GM19467 (cell line): ENCODE data around the gene MZT2A.
"Not testable (repeated sequence)": the region's sequence is repeated elsewhere in the genome, so short reads cannot be mapped to it uniquely, and the experiment has no call there.

ENCODE experiments used
- ATAC-seq: cut with Tn5 transposase; IDR thresholded peaks from one replicate; pipeline ENCODE4 v1.9.1; 2021; ENCODE audit warnings: mild to moderate bottlenecking, moderate library complexity; ENCODE audit not compliant: unreplicated experiment

Gene MZT2A

DNA sequence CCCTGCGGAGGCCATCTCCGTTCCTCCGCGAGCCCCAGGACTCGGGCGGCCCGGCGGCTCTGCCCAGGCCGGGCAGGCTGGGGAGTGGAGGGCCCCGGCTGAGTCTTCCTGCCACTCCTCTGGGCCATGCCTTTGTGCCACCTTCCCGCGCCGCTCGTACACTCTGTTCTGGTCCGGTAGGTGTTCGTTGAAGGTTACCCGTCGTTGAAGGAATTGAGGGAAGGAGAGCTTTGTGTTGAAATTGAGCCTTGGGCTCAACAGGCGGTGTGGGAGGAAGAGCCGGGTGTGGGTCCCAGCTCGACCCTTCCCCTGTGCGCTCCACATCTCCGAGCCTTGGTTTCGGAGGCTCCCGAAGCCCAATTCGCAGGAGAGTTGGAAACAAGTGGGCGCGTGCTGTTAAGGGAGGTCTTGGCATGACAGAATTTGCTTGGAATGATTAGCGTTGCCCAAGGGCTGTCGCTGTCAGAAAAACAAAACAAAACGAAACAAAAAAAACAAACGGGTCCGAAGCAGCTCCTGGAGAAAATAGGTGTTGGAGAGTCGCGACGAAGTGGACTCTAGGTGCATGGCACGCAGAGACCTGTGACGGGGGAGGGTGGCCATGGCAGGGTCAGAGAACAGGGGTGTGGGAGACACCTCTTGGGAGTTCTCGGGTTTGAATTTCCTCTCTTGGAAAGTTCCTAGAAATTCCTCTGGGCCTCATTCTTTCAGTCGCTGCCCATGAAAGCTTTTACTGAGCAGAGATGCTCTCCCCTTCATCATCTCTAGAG is 1.2 kb upstream of the MZT2A start:
- ATAC-seq, result peak; percentile 19

DNA sequence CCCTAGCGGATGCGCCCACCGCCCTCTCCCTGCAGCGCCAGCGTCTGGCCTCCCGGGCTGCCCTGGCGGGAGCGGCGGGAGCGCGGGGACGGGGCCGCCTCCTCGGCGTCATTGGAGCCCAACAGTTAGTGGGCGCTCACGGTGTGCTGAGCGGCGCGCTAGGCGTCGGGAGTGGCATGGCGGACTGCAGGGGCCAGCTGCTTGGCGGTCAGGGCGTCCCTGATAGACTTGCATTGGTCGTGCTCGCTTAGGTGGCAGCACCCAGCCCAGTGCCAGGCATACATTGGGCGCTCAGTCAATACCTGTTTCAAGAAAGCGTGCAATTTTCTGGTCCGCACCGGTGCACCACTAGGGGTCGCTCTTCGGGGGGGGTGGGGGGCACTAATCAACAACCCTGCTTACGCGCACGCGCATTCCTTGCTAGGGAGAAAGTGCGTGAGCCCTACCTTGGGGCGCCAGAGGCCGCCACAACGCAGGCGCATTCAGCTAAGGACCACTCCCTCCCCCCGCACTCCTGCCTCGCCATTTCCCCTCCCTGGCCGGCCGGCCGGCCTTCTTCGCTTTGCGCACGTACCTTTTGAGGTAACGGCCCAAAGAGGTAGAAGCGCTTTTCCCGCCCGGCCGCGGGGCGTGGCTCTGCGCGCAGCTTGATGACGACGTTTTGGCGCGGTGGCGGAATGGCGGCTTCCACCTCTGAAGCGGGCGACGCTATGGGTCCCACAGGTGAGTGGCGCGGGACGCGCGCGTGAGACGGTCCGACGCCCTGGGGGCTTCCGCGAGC is 411 bp upstream of the MZT2A start:
- ATAC-seq, result peak; percentile 68

DNA sequence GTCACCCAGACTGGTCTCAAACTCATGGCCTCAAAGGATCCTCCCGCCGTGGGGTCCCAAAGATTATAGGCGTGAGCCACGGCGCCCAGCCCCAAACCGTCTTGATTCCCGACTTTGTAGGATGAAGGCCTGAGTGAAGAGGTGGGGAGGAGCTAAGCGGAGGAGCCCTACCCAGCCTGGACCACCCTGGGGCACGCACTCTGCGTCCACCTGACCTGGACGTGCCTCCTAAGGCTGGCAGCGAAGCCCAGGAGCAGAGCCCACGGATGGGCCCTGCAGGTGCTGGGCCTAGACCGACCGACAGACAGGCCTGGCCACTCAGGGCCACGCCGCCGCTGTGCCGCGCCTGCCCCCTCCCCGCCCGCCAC is 744 bp downstream of the MZT2A start:
- ATAC-seq, result not testable (repeated sequence)

DNA sequence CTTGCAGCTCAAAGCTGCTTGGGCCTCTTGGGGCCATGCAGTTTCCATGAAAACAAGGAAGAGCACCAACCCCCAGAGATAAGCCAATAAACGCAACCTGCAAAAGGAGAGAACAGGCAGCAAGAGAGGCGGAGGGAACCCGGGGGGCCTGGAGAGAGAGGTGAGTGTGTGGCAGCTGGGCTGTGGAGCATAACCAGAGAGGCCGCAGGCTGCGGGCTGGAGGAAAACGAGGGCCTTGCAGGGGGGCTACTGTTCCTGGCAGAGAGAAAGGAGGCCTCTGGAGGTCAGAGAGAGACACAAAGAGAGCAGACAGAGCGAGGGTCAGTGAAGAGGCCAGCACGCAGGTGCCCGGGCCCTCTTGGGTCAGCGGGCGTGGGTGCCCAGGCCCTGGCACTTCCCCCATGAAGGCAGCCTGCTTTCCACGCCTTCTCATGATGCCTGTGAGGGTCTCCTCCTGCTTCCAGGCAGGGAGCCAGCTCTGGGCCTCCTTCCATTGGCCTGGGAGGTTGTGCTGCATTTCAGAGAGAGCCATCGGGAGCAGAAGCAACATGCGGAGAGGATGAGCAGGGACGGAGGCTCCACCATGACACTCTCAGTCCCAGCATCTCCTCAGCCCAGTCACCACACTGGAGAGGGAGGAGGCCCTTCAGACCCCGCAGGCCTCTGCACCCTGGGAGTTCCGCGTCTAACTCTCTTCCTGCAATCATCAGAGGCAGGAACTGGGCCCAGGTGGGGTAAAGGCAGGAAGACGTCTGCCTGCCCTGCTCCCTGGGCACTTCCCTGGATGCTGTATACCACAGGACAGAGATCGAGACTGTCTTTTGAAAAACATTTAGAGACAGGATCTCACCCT is 1.4 kb downstream of the MZT2A start:
- not testable (repeated sequence) for ATAC-seq

DNA sequence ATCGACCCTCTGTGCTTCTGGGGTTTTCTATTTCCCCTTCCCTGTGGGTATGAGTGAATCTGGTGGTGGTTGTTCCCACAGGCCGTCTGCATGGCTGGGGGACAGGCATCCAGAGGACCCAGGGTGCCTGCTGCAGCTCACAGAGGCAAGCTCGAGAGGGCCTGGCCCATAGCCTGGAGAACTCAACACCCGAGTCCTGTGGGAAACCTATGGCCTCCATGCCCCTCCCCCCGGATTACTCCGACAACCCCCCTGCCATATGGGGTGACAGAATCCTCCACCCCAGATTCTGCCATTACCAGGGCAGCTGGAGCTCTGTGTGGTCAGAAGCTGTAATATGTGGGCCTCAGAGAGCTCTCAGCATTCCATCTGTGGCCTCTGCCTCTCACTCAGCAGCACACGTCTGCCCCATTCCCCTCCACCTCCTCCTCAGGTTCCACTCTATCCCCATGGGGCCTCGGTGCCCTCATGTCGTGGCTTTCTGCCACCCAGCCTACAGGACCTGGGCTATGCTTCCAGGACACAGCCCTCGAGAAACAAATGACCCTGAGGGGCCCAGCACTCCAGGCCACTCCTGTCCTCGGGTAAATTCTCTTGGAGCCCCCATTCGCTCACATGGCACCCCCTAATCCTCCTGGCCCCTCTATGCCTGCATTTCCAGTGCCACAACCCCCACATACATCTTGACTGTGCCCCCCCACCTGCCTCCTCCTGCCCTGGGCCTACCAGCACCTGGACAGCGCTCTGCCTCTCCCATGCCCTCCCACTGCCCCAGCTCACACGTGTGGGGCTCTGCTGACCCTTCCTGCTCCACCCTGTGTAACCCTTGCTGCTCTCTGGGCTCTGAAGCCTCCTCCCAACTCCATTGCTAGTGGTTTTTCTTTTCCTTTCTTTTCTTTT is 3.6 kb downstream of the MZT2A start:
- ATAC-seq, result no peak

DNA sequence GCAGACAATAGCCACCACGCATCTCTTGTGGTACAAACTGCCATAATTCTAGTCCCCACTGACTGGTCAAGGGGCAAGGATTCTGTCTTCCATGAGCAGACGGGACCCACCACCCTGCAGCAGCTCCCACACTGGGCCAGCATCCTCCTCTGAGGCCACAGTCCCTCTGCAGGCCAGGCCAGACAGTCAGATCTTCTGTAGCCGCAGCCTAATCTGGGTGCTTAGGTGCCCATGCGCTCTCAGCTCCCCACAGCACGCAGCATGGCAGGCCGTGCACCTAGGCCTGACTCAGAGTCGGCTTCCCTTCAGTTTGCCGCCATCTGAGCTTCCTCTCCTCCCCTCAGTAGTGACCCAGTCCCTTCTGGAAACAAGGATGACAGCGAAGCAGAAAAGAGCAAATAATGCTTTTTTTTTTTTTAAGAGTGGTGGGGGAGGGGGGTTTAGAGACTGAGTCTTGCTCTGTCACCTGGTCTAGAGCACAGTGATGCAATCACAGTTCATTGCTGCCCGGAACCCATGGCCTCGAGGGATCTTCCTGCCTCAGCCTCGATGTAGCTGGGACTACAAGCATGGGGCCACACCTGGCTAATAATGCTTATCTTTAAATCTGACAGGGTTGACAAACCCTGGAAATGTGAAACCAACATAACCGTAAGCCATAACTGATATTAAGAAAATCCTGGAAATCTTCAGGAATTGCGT is 5.8 kb downstream of the MZT2A start:
- not testable (repeated sequence) for ATAC-seq

DNA sequence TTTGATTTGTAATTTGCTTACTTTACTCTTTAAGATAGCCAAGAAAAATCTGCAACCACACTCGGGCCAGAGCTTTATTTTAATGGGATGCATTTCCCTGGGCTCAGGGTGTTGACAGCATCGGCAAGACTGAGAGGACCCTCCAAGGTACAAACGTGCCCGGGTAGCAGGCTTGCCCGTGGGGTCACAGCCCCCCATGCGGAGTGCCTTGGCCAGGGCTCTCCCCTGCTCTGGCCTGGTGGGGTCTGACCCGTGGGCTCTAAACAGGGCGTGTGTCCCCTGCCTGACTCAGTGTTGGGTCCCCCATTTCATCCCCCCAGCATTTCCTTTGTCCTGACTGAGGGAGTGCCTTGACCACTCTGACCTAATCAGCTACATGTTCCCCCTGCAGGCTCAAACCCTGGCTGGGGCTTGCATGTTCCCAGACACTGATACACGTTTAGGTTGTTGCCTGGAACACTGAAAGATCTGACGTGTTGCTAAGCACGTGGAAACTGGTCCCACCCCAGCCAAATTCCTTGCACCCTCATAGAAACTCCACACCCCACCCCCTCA is 7.2 kb downstream of the MZT2A start:
- ATAC-seq, result not testable (repeated sequence)

DNA sequence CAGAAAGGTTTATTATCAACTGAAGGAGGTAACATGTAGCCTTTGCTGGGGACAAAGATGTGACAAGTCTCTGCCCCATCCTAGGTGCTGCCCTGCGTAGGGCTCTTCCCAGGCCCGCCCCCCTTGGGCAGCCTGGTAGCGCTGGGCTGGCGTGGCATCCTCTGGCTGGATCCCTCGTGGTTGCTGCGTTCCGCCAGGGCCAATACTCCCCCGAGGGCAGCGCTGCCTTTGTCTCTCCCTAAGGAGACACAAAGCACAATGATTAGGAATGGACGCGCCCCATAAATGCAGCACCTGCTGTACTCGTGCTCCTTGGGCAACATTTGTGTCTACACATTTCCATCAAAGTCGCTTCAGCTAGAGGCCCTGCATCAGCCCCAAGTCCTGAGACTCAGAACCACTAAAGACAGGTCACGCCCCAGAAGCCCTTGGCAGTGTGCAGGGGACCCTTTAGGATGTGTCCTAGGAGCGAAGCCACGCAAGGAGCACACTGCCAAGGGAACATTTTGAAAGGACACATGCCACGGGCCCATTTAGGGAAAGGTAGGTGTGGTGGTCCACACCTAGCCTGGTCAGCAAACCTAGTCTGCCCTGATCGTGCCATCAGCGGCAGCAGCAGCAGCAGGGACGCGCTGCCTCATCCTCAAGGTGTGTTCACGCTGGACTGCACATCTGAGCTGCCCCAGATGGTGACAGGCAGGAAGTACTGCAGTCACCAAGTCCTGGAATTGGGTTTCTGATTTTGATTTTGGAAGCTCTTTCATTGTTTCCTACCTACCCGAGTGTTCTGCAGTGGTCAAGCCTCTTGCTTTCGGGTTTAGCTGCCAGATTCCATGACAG is 8.0 kb downstream of the MZT2A start:
- ATAC-seq, result not testable (repeated sequence)

DNA sequence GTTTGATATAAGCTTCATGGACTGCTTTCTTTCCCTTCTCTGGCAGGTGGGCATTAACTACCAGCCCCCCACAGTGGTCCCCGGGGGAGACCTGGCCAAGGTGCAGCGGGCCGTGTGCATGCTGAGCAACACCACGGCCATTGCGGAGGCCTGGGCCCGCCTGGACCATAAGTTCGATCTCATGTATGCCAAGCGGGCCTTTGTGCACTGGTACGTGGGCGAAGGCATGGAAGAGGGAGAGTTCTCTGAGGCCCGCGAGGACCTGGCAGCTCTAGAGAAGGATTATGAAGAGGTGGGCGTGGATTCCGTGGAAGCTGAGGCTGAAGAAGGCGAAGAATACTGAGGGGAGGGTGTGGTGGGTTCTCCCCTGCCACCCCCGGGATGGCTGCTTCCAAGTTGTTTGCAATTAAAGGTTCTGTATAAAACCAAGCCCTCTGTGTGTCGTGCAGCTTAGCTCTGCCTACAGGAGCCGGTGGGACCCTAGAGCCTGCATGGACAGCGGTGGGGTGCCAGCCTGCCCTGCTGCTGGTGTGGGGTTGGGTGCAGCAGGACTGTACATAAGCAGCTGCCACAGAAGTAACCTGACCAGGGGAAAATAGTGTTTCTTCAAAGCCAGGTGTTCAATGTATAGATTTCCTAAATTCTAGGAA is 9.6 kb downstream of the MZT2A start:
- ATAC-seq, result not testable (repeated sequence)

DNA sequence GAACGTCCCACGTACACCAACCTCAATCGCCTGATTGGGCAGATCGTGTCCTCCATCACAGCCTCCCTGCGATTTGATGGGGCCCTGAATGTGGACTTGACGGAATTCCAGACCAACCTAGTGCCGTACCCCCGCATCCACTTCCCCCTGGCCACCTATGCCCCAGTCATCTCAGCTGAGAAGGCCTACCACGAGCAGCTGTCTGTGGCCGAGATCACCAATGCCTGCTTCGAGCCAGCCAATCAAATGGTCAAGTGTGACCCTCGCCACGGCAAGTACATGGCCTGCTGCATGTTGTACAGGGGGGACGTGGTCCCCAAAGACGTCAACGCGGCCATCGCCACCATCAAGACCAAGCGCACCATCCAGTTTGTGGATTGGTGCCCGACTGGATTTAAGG is 11.8 kb downstream of the MZT2A start:
- ATAC-seq, result not testable (repeated sequence)

DNA sequence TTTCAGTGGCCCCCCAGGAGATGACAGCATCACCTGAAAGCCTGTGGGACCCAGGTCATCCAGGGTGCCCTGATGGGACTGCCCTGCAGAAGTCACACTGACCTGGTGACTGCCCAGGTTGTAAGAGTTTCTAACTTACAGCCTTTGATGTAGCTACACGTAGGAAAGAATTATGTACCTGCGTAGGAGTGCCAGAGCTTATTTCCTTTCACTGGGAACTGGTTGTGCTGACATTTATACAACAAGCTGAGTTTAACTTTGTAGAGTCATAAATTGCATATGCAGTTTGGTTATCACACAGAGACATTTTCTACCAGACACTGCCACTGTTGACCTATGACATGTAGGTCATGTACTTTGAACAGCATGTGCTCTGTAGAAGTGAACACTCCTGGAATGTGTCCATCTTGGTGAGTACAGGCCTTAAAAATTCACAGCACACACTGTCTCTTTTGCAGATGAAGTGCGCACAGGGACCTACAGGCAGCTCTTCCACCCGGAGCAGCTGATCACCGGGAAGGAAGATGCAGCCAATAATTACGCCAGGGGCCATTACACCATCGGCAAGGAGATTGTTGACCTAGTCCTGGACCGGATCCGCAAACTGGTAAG is 13.2 kb downstream of the MZT2A start:
- ATAC-seq, result not testable (repeated sequence)

DNA sequence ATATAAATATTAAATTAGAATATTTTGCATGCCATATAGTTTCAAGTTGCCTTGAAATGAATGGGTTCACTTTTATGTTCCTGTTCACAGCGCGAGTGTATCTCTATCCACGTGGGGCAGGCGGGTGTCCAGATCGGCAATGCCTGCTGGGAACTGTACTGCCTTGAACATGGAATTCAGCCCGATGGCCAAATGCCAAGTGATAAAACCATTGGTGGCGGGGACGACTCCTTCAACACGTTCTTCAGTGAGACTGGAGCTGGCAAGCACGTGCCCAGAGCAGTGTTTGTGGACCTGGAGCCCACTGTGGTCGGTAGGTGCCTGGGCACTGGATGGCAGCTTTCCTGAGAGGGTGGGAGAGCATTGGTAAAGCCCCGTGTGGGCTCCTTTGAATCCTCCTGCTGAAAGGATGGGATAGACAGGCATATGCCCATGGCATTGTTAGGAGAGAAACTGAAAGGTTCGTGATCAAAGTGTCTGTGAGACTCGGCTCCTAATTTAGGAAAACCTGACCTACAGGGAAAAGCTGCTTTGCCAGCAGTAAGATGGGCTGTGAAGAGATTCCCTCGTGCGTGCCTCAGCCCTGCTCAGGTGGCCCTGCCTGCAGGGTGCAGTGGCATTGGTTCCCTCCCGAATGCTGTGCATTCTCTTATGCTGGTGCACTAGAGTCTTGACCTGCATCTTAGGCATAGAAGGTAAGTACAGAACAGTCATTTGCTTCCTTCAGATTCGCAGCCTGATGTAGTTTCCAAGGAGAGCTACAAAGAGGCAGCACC is 13.9 kb downstream of the MZT2A start:
- ATAC-seq, result not testable (repeated sequence)

DNA sequence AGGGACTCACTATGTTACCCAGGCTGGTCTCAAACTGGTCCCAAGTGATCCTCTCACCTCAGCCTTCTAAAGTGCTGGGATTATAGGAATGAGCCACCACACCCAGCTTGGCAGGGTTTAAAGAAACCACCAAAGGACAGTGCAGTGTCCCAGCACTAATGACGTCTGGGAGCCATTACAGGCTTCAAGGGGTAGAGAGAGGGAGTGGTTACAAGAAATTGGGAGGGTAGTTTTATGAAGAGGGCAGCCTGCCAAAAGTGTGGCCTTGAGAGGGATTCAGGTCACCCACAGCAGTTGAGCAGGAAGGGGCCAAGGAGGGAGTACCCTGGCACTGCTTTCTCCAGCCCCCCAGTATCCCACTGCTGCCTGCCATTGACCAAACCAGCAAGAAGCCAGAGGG is 15.0 kb downstream of the MZT2A start:
- not testable (repeated sequence) for ATAC-seq

DNA sequence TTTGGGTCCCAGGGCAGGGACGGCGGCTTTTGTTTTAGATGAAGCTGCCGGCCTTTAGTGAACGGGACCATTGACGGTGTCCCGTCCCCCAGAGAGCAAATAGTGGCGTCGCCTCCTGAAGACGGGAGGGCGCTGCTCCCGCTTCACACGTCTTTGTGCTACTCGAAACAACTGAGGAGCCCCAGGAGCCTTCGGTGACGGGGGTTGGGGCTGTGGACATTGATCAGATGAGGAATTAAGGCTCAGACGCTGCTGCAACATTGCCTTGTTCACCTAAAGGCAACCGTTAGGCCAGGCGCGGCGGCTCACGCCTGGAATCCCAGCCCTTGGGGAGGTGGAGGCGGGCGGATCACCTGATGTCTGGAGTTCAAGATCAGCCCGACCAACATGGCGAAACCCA is 15.8 kb downstream of the MZT2A start:
- not testable (repeated sequence) for ATAC-seq

DNA sequence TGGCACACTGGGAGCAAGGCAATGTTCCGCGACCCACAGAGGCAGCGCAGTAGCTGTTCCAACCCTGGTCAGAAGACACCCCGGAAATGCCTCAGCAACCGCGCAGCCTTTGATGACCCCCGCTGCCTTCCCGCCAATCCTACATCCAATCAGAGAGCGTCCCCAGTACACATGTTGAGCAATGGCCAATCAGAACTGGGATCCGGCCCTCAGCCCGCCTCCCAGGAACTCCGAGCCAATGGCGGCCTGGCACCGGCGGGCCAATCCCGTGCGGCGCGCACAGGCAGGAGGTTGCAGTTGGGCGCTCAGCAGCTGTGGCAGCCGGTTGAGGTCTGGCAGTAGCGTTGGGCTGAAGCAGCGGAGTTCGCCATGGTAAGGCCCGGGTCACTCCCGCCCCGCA is 16.4 kb downstream of the MZT2A start, which contains the start of gene TUBA3D:
Gene TUBA3D (plus strand): TSS at position 289 of the 400 bp plus-strand sequence. CDS start 81 bp downstream, at position 370.
- ATAC-seq, result no peak

DNA sequence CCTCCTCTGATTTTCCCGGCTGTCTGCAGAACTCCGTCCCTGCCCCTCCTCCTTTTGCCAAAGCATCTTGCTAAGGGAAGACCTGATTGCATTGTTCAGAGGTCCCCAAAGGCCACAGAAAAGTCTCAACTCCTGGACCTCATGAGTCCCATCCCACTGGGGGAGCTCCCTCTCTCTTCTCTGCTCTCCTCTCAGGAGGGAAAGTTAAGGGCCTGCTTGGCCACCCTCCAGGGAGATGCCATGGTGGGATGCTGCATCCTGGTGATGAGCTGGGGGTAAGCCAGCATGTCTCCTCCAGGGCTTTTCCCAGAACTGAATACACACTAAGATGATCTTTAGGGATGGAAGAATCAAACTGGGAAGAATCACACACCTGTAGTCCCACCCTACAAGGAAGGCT is 18.9 kb downstream of the MZT2A start:
- ATAC-seq, result not testable (repeated sequence)

DNA sequence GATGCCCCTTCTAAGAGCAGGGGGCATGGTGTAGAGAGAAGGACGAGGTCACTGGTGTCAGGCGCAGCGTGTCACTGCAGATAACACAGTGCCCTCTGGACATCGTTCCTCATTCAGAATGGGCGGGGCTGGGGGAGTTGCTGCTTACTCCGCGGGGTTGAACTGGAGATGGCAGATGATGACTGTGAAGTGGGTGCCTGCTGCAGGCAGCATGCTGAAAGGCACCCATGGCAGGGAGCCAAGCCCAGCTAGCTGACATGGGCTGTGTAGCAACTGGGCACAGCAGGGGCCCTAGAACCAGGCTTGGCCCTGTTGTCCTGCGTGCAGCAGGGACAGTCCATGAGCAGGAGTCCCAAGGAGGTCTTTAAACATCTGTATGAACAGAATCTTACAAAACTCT is 20.6 kb downstream of the MZT2A start:
- not testable (repeated sequence) for ATAC-seq
